ENCODE results near the gene SS18L1. TPM values are rescaled to one million over a fixed set of nuclear protein-coding genes. Genes with fewer than 3 reads are reported as not detected.

The SS18L1 gene
- total and polyA plus RNA-seq, 2 donors = 8.8 to 18.0 TPM

DNA sequence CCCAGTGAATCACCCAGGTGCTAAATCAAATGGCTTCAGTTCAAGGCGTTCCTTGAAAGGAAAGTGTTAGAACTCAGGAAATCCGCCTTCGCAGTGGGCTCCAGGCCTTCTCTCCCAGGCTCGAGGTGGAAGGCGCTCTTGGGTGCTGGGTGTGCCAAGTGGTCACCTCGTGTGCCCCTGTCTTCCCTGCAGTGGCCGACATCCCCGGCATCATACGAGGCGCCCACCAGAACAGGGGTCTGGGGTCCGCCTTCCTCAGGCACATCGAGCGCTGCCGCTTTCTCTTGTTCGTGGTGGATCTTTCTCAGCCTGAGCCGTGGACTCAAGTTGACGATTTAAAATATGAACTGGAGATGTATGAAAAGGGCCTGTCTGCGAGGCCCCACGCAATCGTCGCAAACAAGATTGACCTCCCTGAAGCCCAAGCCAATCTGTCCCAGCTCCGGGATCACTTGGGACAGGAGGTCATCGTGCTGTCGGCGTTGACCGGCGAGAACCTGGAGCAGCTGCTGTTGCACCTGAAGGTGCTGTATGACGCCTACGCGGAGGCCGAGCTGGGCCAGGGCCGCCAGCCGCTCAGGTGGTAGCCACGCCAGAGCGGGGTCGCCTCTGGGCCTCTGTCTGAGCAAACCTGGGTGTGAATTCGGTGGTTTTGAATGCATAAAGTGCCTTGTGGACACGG lies 57.1 kb downstream of the SS18L1 start:
- 96% methylated on average over 38 of the region's 38 CpGs for WGBS
- Histone ChIP-seq H3K4me1 (ENCODE audit: insufficient read depth) (no peaks in the 10 kb centered on the region), H3K36me3 (ENCODE audit: insufficient read depth) (peaks cover 8% of the 10 kb centered on the region), H3K4me3 (ENCODE audit: low read depth, low read length) (no peak overlapping the region), H3K27ac (ENCODE audit: low read depth) (no peak overlapping the region)
- DNase-seq (ENCODE audit: extremely low spot score) = no peak

DNA sequence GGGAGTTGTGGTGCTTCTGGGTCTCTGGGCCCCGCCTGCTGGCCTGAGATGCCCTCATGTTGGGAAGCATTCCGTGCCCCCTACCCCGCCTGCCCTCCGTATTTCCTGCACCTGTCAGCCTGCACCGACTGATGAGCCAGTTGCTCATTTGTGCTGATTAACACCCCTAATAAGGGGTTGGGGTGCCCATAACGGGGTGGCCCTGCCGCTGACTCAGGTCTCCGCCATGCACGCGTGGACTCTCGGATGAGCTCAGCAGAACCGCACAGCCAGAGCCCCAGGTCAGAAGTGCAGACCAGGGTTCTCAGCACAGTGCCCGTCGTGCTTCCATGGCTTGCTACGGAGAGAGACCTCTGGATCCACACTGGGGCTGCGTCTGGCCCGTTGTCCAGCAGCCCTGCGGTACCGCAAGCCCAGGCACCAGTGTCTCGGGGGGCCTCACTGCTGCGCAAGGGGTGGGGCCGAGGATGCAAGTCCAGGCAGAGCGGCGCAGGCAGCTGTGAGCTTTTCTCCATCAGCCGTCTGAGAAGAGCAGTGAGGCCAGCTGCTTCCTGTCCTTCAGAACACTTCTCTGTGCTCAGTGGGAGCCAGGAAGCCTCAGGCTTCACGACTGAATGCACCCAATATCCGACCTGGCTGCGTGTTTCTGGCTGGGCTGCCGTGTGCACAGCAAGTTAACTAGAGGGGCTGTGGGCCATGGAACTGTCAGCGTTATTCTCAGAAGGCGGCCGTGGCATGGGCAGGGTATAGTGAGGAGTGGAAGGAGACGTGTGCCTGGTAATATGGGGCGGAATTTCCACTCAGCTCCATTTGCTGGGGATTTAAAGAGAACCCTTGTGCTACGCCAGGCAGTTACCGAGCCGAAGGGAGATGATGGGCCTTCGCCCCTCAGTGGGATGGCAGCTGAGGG lies 57.9 kb downstream of the SS18L1 start:
- Histone ChIP-seq H3K4me1 (ENCODE audit: insufficient read depth) (no peaks in the 10 kb centered on the region), H3K27ac (ENCODE audit: low read depth) (no peak overlapping the region), H3K36me3 (ENCODE audit: insufficient read depth) (peaks cover 8% of the 10 kb centered on the region), H3K4me3 (ENCODE audit: low read depth, low read length) (no peak overlapping the region)
- DNase-seq (ENCODE audit: extremely low spot score) = no peak
- WGBS = 90% methylated on average over 38 of the region's 38 CpGs

DNA sequence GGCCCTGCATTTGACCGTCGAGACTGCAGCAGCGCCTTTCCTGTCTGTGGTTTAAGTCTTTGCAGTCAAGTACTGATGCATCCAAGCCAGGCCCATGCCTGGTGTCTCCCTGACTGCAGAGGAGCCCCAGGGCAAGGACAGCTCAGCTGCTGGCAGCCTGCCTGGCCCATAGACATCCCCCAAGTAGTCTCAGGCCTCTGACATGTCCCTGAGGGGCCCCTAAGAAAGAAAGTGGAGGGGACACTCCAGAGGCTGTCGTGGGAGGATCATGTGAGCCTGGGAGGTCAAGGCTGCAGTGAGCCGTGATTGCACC lies 58.5 kb downstream of the SS18L1 start:
- WGBS = 84% methylated on average over 5 of the region's 5 CpGs
- H3K4me3 ChIP-seq (ENCODE audit: low read depth, low read length) = no peak overlapping the region
- no peak overlapping the region for H3K27ac ChIP-seq (ENCODE audit: low read depth)
- H3K36me3 ChIP-seq (ENCODE audit: insufficient read depth) = peaks cover 8% of the 10 kb centered on the region
- no peaks in the 10 kb centered on the region for H3K4me1 ChIP-seq (ENCODE audit: insufficient read depth)
- DNase-seq (ENCODE audit: extremely low spot score) = no peak

DNA sequence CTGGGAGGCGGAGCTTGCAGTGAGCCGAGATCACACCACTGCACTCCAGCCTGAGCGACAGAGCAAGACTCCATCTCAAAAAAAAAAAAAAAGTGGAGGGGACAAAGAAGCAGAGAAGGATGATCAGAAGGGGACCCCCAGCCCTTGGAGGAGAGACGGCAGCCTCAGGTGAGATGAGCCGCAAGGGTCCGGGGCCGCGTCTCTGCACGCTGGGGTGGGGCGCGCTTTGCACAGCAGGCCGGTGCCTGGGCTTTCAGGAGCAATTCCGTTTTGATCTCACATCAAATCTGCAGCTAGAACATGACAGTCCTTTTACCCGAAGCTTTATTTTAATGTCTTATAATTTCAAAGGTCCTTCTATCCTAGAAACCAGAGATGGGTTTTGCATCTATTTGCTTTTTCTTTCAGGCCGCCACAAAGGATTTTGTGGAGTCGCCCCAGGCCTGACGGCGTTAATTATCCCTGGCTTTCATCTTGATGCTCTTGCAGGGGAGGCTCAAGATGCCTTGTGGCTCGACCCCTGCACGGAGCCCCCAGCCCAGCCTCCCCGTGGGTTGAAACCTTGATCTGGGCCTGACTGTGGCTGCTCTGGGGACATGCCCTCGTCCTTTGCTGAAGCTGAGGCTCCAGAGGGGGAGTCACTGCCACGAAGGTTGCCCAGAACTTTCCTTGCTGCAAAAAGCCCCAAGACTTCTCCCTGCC lies 59.3 kb downstream of the SS18L1 start:
- no peak overlapping the region for H3K27ac ChIP-seq (ENCODE audit: low read depth)

DNA sequence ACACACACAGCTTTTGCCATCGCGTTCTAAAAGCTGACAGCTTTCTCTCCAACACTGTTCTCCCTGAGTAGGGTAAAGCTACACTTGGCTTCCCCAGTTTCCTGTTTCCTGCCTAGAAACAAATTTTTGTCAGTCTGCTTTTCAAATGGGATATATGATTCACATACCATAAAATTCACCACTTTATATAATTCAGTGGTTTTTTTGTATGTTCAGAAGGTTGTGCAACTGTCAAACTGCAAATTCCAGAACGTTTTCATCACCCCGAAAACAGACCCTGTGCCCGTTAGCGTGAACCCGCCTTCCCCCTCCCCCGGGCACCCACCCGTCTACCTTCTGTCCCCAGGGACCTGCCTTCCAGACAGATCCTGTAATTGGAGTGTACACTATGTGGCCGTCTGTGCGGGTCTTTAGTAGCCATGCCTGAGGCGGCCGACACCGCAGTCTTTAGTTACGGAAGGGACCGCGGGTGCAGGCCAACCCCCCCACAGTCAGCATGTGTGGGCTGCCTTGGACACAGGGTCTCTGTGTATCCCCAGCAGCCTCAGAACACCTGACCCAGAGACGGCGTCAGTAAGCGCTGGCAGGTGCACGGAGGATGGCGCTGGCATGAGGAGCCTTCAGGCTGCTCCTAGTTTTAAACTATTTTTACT lies 59.9 kb downstream of the SS18L1 start:
- no peak overlapping the region for H3K4me3 ChIP-seq (ENCODE audit: low read depth, low read length)
- WGBS = 85% methylated on average over 22 of the region's 22 CpGs
- H3K27ac ChIP-seq (ENCODE audit: low read depth) = no peak overlapping the region
- no peaks in the 10 kb centered on the region for H3K4me1 ChIP-seq (ENCODE audit: insufficient read depth)
- H3K36me3 ChIP-seq (ENCODE audit: insufficient read depth) = peaks cover 6% of the 10 kb centered on the region
- no peak for DNase-seq (ENCODE audit: extremely low spot score)

More for the DNA sequence above, 59.3 kb downstream of the SS18L1 start:
- no peak for DNase-seq (ENCODE audit: extremely low spot score)
- H3K36me3 ChIP-seq (ENCODE audit: insufficient read depth) = peaks cover 8% of the 10 kb centered on the region
- H3K4me1 ChIP-seq (ENCODE audit: insufficient read depth) = no peaks in the 10 kb centered on the region
- H3K4me3 ChIP-seq (ENCODE audit: low read depth, low read length) = no peak overlapping the region
- WGBS = 86% methylated on average over 23 of the region's 23 CpGs

DNA sequence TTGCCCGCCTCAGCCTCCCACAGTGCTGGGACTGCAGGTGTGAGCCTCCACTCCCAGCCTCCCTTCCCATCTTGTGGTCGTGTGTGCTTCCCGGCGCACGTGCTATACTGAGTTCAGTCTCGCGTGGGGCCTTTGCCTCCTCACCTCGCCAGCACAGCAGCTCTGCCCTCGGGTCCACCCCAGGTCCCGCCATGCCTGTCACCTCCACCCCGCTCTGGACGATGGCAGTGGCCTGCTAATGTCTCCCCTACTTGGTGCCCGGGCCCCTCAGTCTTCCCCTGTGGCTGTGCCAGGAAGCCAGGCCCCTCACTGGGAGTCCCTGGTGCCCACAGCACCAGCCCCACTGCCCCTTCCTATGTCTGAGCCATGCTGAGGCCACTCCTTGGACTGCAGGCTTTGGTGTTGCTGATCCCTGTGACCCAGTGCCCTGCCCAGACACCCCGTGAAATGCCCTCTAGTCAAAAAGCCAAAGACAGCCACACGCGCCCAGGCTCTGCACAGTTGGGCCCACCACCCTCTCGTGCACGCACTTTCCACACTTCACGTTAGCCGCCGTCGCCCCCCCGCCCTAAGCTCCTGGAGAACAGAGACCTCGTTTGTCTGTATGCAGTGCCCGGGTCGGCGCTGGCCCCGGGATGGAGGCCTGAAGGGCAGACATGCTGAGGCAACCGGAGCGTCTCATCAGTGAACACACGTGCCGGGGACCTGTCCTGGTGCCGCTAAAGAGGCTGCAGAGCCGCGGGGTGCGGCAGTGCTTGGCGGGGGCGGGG lies 62.2 kb downstream of the SS18L1 start:
- WGBS = 90% methylated on average over 38 of the region's 38 CpGs
- no peaks in the 10 kb centered on the region for H3K4me1 ChIP-seq (ENCODE audit: insufficient read depth)
- H3K27ac ChIP-seq (ENCODE audit: low read depth) = no peak overlapping the region
- DNase-seq (ENCODE audit: extremely low spot score) = no peak
- peaks cover 4% of the 10 kb centered on the region for H3K36me3 ChIP-seq (ENCODE audit: insufficient read depth)
- no peak overlapping the region for H3K4me3 ChIP-seq (ENCODE audit: low read depth, low read length)

DNA sequence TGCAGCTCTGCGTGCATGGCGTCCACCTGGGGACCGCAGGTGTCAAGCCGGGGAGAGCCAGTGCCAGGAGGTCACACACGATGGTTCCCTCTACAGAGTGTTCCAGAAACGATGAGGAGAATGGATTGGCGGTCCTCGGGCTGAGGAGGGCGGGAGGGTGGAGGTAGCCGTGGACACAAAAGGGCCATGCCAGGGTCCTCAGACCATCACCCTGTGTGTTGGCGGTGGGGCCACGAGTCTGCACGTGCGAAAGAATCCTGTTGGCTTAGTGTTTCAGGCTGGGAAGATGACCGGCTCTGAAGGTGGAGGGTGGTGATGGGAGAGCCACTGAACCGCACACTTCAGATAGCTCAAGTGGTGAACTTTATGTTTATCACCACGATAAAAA lies 62.8 kb downstream of the SS18L1 start:
- DNase-seq (ENCODE audit: extremely low spot score) = no peak
- Histone ChIP-seq H3K4me1 (ENCODE audit: insufficient read depth) (no peaks in the 10 kb centered on the region), H3K36me3 (ENCODE audit: insufficient read depth) (peaks cover 1% of the 10 kb centered on the region), H3K27ac (ENCODE audit: low read depth) (no peak overlapping the region), H3K4me3 (ENCODE audit: low read depth, low read length) (no peak overlapping the region)
- 88% methylated on average over 17 of the region's 17 CpGs for WGBS

DNA sequence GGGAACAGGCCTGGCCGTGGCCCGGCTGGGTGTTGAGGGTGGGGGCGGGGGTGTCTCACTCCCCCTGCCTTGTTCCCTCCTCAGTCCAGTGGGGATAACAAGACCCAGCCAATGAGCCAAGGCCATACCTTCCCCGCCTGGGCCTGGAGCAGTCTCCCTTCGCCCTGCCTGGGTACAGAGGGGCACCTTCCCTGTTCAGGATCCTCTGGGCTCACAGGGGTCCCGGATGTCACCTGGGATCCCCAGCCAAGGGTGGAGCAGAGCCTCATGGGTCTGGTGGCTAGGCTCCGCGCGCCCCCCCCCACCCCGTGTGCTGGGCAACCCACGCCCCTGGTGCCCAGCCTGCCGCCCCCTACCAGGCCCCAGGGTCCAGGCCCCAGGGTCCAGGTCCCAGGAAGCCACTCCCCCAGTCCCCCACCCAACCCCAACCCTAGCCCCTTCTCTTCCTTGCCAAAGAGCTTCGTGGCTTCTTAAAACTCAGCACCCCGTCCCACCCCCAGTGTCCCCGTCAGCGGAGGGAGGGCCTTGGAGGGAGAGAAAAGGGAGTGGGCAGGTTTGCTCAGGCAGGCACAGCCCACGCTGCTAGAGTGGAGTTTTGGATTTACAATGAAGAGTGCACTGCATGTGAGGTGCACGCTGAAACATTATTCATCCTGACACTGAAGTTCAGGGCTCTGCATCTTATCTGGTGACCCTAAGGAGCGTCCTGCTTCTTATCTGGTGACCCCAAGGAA lies 64.7 kb downstream of the SS18L1 start:
- WGBS = 72% methylated on average over 19 of the region's 19 CpGs
- Histone ChIP-seq H3K4me3 (ENCODE audit: low read depth, low read length) (no peak overlapping the region), H3K27ac (ENCODE audit: low read depth) (no peak overlapping the region), H3K36me3 (ENCODE audit: insufficient read depth) (no peaks in the 10 kb centered on the region), H3K4me1 (ENCODE audit: insufficient read depth) (no peaks in the 10 kb centered on the region)
- no peak for DNase-seq (ENCODE audit: extremely low spot score)

DNA sequence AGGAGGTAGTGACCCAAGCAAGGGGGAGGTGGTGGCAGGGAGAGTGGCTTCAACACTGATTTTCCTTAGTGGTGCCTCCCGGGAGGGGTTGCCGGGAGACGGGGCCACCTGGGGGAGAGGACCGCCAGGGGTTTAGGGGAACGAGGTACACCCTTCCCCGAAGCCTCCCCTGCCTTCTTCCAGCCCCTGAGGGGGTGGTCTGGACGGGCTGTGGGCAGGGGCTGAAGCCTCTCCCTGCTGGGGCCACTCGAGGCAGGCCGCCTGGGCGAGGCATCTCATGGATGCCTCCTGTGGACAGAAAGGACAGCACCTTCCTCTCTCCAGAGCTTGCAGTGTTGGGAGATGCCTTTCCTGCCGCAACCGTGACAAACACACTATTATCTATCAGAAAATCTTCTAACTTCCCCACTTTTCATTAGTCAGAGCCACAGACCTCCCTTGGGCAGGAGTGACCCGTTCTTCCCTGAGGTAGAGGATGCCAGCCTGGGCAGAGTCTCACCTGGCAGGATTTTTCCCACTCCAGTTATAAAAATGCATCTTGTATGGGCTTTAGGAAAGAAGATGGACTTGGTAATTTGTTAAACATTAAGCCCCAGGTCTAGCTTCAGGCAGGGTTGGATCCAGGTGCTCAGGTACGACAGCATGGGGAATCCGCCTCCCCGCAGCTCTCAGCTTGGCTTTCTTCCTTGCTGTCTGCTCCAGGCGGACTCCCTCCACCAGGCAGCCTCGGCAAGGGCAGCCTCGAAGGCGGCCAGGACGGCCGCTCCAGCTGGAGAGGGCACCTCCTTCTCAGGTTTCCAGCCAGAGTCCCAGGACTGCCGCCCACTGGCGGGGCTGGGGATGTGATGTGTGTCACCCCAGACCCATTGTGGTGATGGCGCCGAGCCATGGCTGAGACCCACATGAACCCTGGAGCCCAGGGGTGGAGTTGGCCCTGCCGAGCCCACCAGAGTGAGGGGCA lies 65.5 kb downstream of the SS18L1 start:
- H3K27ac ChIP-seq (ENCODE audit: low read depth) = no peak overlapping the region
- H3K4me1 ChIP-seq (ENCODE audit: insufficient read depth) = no peaks in the 10 kb centered on the region
- H3K36me3 ChIP-seq (ENCODE audit: insufficient read depth) = no peaks in the 10 kb centered on the region
- no peak for DNase-seq (ENCODE audit: extremely low spot score)
- H3K4me3 ChIP-seq (ENCODE audit: low read depth, low read length) = no peak overlapping the region
- 43% methylated on average over 27 of the region's 27 CpGs for WGBS

DNA sequence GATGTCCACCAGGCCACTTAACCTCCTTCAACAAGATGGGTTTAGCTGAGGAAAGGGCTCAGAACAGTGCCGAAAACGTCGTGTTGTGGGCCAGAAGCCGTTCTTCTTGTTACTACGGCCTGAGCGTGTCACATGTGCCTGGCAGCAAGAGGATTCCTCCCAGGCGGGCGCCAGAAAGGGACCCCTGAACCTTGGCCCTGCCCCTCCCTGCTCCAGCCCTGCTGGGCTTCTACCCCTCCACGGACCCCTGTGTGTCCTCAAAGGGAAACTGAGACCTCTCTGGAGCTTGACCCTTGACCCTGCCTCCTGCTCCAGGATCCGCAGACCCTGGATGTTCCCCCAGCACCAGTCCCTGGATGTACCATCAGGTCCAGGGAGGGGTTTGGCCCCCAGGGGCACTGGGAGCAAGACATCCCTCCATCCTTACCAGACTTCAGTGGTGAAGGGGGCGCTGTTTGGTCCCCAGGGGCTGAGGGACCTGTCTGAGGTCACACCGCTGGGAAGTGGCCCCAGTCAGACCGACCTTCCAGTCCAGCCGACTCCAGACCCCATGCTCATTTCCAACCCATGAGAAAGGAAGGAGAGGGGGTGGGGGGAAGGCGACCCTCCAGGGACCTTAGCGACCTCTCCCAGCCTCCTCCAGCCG lies 66.4 kb downstream of the SS18L1 start:
- DNase-seq (ENCODE audit: extremely low spot score) = no peak
- WGBS = 58% methylated on average over 17 of the region's 17 CpGs
- H3K4me1 ChIP-seq (ENCODE audit: insufficient read depth) = no peaks in the 10 kb centered on the region
- no peaks in the 10 kb centered on the region for H3K36me3 ChIP-seq (ENCODE audit: insufficient read depth)
- H3K27ac ChIP-seq (ENCODE audit: low read depth) = no peak overlapping the region
- no peak overlapping the region for H3K4me3 ChIP-seq (ENCODE audit: low read depth, low read length)

DNA sequence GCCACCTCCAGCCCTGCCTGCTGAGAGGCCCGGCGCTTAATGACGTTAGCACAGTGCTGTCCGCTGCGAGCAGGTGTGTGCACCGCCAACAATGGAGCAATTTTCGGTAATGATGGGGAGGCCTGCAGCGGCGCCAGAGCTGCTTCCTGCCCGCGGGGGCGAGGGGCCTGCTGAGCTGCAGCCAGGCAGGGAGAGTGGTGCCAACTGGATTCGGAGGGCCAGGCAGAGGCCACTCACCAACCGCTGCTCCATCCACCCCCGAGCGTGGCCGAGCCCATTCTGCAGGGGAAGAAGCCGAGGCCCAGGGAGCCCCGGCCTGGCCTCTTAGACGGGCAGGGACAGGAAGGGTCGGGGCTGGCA lies 66.9 kb downstream of the SS18L1 start:
- Histone ChIP-seq H3K4me3 (ENCODE audit: low read depth, low read length) (no peak overlapping the region), H3K27ac (ENCODE audit: low read depth) (no peak overlapping the region), H3K4me1 (ENCODE audit: insufficient read depth) (no peaks in the 10 kb centered on the region), H3K36me3 (ENCODE audit: insufficient read depth) (no peaks in the 10 kb centered on the region)
- DNase-seq (ENCODE audit: extremely low spot score) = no peak
- WGBS = 58% methylated on average over 21 of the region's 21 CpGs
